Measurements from ENCODE around the gene NAALADL1.

Gene NAALADL1
- 13.3 to 23.7 reads per million in 2 donors for total RNA-seq

GRCh38 chr11:65058419-65059054, at the start of gene NAALADL1:
NAALADL1 (minus strand) TSS chr11:65058553; CDS start chr11:65058521, 32 bp downstream.
- no peak for DNase-seq

DNA sequence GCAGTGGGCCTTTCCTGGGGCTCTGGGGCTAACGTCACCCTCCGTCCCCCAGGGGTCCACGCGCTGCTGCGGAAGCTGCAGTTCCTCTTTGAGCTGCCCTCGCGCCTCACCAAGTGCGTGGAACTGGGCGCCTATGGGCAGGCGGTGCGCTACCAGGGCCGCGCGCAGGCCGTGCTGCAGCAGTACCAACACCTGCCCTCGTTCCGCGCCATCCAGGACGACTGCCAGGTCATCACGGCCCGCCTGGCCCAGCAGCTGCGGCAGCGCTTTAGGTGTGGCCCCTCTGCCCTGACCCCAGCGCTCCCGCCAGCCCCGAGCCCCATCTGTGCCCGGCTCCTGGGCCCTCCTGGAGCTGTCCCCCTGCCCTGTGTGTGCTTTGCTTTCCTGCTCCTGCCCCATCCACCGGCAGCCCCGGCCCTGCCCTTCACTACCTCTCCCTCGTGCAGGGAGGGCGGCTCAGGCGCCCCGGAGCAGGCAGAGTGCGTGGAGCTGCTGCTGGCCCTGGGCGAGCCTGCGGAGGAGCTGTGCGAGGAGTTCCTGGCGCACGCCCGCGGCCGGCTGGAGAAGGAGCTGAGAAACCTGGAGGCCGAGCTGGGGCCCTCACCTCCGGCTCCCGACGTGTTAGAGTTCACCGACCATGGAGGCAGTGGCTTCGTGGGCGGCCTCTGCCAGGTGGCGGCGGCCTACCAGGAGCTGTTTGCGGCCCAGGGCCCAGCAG, 49.6 kb upstream of the NAALADL1 start:
- no peak for DNase-seq

- DNase-seq, result no peak
Observed at GRCh38 chr11:65107078-65107477, 48.7 kb upstream of the NAALADL1 start.

DNA sequence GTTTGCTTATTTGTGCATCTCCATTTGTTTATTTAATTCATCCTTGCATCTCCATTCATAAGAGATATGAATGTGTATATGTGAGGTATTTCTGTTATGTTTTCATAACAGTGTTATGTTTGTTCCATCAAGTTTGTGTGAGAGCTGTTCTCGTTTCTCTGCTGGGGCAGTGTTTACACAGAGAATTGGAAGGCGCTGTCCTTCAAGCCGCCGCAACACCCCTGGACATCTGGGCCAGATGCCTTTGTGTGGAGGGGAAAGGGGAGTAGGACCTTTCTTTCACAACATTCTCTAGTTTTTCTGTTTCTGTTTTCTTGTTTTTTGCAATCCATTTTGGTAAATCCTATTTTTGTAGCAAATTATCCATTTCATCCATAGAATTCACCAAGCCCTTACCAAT, 46.3 kb upstream of the NAALADL1 start:
- DNase-seq, result no peak

- DNase-seq, result no peak
Observed at GRCh38 chr11:65103476-65103875, 45.1 kb upstream of the NAALADL1 start.

GRCh38 chr11:65102142-65103095, 44.1 kb upstream of the NAALADL1 start:
- DNase-seq, result no peak

DNA sequence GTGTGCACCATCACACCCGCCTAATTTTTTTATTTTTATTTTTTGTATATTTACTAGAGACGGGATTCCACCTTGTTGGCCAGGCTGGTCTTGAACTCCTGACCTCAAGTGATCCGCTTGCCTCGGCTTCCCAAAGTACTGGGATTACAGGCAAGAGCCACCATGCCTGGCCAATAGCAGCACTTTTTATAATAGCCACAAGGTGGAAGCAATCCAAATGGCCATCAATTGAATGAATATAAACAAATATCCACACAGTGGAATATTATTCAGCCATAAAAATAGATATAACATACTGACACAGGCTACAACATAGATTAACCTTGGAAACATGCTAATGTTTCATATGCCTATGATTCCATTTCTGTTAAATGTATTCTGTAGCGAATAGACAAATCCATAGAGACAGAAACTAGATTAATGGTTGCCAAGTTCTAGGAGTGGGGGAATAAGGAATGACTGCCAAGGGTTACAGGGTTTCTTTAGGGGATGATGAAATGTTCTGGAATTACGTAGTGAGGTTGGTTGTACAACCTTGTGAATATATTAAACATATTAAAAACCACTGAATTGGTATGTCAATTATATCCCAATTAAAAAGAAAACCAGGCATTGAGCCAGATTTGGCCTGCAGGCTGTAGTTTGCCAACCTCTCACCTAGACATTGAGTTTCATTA, 42.5 kb upstream of the NAALADL1 start:
- no peak for DNase-seq

DNA sequence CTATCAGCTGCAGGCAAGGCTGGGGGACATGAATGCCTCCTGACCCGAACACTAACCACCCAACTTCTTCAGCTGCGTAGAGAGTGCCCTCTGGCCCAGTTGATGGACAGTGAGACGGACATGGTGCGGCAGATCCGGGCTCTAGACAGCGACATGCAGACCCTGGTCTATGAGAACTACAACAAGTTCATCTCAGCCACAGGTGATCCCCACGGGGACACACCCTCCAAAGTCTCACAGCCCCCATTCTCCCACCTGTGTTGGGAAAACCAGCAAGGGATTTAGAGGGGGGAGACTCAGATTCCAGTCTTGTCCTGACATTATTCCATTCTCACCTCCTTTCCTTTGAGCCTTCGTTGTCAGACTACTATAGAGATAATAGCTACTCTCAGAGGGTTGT, 38.6 kb upstream of the NAALADL1 start:
- DNase-seq, result no peak

DNA sequence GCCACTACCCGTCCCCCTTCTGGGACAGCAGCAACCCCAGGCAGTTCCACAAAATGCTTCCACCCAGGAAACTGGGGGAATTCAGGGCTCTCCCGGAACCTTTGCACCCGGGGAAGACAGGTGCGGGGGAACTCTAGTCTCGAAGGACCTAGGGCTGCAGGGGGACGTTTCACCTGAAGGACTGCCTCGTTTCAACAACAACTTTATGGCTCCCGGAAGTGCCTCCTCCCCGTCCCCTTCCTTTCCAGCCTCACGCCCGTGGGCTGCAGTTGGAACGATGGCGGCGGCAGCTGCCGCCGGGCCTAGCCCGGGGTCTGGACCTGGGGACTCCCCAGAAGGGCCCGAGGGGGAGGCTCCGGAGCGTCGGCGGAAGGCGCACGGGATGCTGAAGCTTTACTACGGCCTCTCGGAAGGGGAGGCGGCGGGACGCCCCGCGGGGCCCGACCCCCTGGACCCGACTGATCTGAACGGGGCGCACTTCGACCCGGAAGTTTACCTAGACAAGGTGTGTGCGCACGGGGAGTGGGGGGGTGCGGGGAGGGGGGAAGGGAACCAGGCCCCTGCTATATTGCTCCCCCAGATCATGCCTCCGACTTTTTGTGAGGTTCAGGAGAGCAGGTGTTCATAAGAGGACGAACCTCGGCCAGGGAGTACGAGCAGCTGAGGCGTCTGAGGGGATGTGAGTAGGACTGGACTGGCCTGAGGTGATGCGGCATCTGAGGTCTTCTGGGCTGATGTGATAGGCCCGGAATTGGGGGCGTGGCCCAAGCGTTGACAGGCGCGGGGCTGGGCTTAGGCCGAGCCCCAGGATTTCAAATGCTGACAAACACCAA, 37.8 kb upstream of the NAALADL1 start, which contains the start of gene VPS51:
Gene VPS51, plus strand, starts transcription at position 241 of the 833 bp plus-strand sequence. Its CDS starts 37 bp downstream, at position 278.
- DNase-seq, result peak; percentile 45

DNA sequence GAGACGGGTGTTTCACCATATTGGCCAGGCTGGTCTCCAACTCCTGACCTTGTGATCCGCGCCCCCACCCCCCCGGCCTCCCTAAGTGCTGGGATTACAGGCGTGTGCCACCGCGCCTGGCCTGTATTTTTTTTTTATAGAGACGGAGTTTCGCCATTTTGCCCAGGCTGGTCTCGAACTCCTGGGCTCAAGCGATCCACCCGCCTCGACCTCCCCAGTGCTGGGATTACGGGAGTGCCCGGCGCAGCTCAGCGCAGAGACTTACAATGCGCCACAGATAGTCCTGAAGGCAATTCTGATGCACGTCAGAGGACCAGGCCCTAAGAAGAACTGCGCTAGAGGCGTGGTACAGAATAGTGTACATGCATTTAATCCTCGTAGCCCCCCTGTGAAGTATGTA, 37.1 kb upstream of the NAALADL1 start:
- DNase-seq, result no peak

- DNase-seq, result no peak
Observed at GRCh38 chr11:65090628-65091027, 32.3 kb upstream of the NAALADL1 start.

DNA sequence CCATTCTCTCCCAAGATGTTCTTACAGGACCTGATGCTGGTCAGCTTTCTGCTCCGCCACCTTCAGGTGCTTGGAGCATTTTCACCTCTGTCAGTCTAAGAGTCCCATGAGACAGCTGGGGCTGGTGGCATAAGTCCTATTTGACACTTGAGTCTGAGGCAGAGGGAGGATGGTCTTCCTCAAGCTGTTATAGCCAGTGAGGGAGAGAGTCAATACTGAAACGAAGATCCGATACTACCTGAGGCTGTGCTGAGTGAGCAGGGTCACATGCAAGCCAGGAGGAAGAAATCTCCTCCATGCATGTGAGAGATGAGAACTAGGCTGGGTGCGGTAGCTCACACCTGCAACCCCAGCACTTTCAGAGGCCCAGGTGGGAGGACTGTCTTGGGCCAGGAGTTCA, 31.3 kb upstream of the NAALADL1 start:
- no peak for DNase-seq

DNA sequence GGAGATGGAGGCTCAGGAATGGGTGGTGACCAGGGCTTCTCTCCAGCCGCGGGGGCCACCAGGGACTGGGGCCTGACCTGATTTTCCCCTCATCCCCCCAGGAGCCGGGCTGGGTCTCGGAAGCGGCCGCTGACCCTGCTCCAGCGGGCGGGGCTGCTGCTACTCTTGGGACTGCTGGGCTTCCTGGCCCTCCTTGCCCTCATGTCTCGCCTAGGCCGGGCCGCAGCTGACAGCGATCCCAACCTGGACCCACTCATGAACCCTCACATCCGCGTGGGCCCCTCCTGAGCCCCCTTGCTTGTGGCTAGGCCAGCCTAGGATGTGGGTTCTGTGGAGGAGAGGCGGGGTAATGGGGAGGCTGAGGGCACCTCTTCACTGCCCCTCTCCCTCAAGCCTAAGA, 29.5 kb upstream of the NAALADL1 start:
- no peak for DNase-seq

DNA sequence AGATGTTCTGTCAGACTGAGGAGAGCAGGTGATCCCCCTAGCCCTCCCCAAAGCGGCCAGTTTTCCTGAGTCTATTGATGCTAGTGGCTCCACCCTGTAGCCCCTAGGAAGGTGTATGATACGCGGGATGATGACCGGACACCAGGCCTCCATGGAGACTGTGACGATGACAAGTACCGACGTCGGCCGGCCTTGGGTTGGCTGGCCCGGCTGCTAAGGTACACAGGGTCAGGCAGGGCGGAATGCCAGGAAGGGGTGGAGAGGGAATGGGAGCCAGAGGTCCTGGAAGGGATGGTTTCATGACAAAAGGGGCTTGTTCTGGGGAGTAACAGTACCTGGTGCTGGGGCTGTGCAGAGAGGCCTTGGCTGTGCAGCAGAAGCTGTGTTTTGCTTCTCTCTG, 28.9 kb upstream of the NAALADL1 start:
- DNase-seq, result no peak

DNA sequence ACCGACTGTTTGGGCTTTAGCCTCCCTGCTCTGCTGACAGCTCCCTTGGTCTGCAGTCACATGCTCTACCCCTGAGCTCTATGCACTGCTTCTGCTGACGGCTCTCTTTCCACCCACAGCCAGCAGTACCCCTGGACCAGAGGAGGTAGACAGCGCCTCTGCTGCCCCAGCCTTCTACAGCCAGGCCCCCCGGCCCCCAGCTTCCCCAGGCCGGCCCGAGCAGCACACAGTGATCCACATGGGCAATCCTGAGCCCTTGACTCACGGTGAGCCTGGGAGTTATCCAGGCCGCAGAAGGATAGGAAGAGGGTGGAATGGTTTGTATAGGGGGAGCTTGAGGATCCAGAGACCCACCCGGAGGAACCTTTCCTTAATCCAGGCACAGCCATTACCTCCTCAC, 28.5 kb upstream of the NAALADL1 start:
- DNase-seq, result no peak

DNA sequence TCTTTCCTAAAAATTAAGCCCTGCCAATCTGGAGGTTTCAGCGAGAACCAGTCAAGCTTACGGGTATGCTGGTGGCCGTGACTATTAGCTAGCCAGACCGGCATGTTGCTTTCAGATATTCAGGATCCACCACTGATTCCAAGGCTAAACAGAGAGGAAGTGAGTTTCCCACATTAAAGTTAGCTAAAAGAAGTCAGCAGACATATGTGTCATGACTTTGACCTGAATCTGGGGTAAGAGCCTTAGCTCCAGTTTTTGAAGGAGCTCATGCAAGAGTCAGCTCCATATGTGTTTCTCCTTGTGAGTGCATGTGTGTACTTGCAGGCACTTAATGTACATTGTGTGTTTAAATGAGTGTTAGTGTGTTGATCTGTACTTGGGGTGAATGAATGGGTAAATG, 27.1 kb upstream of the NAALADL1 start:
- DNase-seq, result no peak

GRCh38 chr11:65084598-65085375, 26.4 kb upstream of the NAALADL1 start:
- DNase-seq, result no peak

DNA sequence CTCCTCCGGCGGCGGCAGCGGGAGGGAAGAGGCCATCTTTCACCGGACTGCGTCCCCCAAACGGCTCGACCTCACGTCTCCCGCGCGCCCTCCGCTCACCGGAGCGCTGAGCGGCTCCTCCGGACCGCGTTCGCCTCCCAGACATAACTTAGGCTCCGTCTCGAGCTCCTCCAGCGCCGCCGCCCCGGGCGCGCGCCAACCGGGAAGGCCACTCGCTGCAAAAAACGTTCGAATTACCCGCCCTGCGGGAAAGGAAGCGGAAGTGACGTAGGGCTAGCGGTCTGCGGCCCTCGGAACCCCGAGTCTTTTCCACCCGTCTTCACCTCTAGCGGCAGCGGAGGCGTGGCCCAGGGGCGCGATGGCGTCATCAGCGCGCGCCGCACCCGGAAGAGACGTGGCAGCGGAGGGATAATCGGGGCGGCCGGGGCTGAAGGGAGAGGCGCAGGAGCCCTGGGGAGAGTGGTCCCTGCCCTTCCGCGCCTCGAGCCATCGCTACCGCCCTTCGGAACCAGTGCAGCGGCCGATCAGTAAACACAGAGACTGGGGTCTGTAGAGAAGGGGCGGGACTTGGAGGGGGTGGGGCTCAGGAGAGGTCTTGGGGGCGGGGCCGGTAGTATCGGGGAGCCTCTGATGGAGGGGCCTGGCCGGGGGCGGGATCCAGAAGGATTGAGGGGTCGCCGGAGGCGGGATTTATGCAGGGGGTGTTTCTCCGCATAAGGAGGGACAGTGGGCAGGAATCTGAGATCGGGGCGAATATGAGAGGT, 25.7 kb upstream of the NAALADL1 start, which contains the start of the genes CDCA5 and ZFPL1:
Gene CDCA5, minus strand, starts transcription at position 207 of the 764 bp plus-strand sequence. Its CDS starts 62 bp downstream, at position 145.
Gene ZFPL1, plus strand, starts transcription at position 389 of the 764 bp plus-strand sequence. CDS start 477 bp downstream, outside the sequence.
- peak; percentile 86 for DNase-seq

DNA sequence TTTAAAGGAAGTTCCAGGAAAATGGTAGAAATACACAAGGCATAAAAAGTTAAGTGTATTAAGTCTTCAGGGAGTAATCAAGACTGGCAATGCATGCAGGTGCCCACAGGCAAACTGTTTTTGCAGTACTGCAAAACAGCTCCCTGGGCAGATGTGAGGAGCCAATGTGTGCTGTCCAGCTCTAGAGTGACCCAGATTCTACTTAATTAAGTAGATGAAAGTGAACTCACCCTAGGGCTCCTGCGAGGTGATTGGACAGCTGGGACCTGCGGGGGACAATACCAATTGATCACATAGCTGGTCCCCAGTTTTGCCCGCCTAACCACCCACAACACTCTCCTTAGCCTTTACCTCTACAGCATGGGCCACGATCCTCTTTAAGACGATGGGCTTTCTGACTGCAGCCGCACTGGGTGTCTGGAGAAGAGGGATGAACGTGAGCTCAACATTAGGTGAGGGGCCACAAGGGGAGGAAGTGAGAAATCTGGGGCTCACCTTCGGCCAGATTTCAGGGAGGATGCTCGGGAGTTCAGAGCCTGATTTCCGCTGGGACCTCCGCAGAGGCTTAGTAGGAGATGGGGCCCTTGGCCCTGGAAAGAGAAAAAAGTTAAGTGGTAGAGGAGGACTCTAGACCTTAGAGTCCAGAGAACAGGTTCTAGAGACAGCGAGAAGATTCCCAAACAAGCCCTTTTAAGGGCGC, 24.9 kb upstream of the NAALADL1 start:
- no peak for DNase-seq
